Esophagus squamous epithelium (tissue), 5 donors: ENCODE measurements around the gene KLHL33. TPM values are rescaled to one million over a fixed set of nuclear protein-coding genes. Genes with fewer than 3 reads are reported as not detected.

ENCODE experiments used
- DNase-seq: peaks from one replicate; lab custom pipeline; 2025; lab: John Stamatoyannopoulos, UW
- H3K27ac ChIP-seq, 4 donors: fragments of 200-600 bp; sonication (generic); one replicate each; pipeline ENCODE4 v1.5.1; 2016 to 2019; ENCODE audit warnings: mild to moderate bottlenecking in 1 of 4
- H3K27me3 ChIP-seq, 4 donors: fragments of 200-600 bp; sonication (generic); 1 replicate in 3 of 4; 2 replicates in 1 of 4; pipeline versions ENCODE4 v1.5.1 to v1.6.0; 2017 to 2021; ENCODE audit warnings: antibody characterized with exemption in 1 of 4
- H3K36me3 ChIP-seq, 3 donors: fragments of 200-600 bp; sonication (generic); one replicate each; pipeline ENCODE4 v1.5.1; 2016 to 2019
- H3K4me1 ChIP-seq, 3 donors: fragments of 200-600 bp; sonication (generic); one replicate each; pipeline ENCODE4 v1.5.1; 2017 to 2019
- H3K4me3 ChIP-seq, 4 donors: fragments of 200-600 bp; sonication (generic); 1 replicate in 3 of 4; 2 replicates in 1 of 4; pipeline ENCODE4 v1.5.1; 2016 to 2019; ENCODE audit warnings: mild to moderate bottlenecking in 2 of 4, moderate library complexity in 1 of 4
- H3K9me3 ChIP-seq, 3 donors: fragments of 200-600 bp; sonication (generic); one replicate each; pipeline ENCODE4 v1.5.1; 2016 to 2019
- POLR2A ChIP-seq, 4 donors: fragments of 450-650 bp; IDR thresholded peaks; one replicate each; pipeline ENCODE4 v1.6.1; 2017; ENCODE audit warnings: antibody characterized with exemption in 4 of 4, mild to moderate bottlenecking in 4 of 4, moderate library complexity in 3 of 4
- WGBS, 2 donors: methylation state at CpG; one replicate each; pipeline ENCODE4 v1.1.5; 2018; 5-methylcytosine and 5-hydroxymethylcytosine counted together
- intact Hi-C: fragments of 100-400 bp; cut with DNase I; formaldehyde crosslinking; loops from one replicate; pipeline ENCODE4 v1.15.0; 2022
- total RNA-seq, 4 donors: library from RNA; depleted of rRNA; stranded (reverse); fragments of >200 nt; gene quantifications; one replicate each; pipeline ENCODE4 v1.1.0, GENCODE V29; 2016
- TF ChIP-seq, protein P1 (sequence below), 6 experiments: fragments of 450-650 bp in 4 of 6; fragments of 200-600 bp in 2 of 6; sonication (generic) in 2 of 6; IDR thresholded peaks; one replicate each; pipeline ENCODE4 v1.5.1; 2016 to 2019; ENCODE audit warnings: antibody characterized with exemption in 6 of 6, mild to moderate bottlenecking in 4 of 6, moderate library complexity in 4 of 6
- donor health status: DM: yes; HTN: yes; CAD: no.

The KLHL33 gene, protein sequence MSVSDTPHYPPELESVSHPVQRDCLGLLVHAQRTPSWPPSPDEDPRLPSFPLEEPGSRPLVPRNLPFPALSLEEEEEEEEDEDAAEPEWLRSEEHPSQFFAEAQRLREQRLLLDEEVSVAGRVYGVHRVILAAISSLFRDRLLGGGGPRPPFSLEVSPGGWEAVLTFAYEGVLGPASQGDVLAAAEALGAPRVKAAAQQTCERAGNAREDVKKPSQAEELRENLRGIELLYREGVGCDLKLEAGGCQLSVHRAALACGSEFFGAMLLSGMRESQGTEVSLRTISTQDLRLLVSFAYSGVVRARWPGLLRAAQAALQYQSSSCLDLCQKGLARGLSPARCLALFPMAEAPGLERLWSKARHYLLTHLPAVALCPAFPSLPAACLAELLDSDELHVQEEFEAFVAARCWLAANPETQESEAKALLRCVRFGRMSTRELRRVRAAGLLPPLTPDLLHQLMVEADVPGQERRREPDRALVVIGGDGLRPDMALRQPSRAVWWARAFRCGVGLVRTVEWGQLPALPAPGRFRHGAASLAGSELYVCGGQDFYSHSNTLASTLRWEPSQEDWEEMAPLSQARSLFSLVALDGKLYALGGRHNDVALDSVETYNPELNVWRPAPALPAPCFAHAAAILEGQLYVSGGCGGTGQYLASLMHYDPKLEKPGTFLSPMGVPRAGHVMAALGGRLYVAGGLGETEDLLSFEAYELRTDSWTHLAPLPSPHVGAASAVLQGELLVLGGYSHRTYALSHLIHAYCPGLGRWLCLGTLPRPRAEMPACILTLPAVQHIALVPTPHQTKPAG
- under 1 TPM in 1 of 4 donors, not detected in 3; 0.57 TPM for total RNA-seq

DNA sequence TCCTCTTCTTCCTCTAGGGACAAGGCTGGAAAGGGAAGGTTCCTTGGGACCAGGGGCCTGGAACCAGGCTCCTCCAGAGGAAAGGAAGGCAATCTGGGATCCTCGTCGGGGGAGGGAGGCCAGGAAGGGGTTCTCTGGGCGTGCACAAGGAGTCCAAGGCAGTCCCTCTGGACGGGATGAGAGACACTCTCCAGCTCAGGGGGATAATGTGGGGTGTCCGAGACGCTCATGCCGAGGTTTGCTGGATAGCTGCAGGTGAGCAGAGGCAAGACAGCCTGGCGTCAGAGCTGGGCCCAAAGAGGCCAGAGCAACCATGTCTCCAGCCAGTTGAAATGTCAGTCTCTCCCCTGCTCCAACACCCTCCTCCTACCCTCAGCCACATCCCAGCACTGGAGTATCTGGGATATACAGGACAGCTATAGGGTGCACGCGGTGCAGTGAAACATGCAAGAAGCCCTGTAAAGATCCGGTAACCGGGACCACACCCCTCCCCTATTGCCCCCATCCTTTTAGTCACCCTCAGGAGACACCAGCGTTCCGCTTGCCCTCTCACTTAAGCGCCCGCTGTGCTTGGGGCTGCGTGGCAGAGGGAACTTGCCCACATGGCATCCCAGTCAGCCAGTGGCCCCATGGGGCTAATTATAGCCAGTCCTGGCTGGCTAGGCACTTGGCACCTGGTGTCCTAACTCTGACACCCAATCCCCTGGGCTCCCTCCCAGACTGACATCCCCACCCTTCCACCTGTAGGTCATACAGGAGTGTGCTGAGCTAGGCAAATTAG lies at the start of gene KLHL33:
TSS of gene KLHL33 (minus strand) at position 585 of the 781 bp plus-strand sequence. CDS start at position 230, 355 bp downstream.
- no peaks in the 10 kb centered on the region for H3K9me3 ChIP-seq
- H3K4me3 ChIP-seq = peak within 1 kb of the TSS in 3 of 4 donors; percentile 34 to 54 (median 39)
- peaks cover 0 to 21% (median 0%) of the 10 kb centered on the region in 3 donors for H3K4me1 ChIP-seq
- no peaks in the 10 kb centered on the region for H3K36me3 ChIP-seq
- 75 to 95% methylated on average over 6 to 16 of the region's 17 CpGs for WGBS, 2 donors
- intact Hi-C loops = no loop called here
- H3K27me3 ChIP-seq = peaks cover 0 to 27% (median 0%) of the 10 kb centered on the region in 4 donors
- DNase-seq = no peak
- TF ChIP-seq, protein P1, sequence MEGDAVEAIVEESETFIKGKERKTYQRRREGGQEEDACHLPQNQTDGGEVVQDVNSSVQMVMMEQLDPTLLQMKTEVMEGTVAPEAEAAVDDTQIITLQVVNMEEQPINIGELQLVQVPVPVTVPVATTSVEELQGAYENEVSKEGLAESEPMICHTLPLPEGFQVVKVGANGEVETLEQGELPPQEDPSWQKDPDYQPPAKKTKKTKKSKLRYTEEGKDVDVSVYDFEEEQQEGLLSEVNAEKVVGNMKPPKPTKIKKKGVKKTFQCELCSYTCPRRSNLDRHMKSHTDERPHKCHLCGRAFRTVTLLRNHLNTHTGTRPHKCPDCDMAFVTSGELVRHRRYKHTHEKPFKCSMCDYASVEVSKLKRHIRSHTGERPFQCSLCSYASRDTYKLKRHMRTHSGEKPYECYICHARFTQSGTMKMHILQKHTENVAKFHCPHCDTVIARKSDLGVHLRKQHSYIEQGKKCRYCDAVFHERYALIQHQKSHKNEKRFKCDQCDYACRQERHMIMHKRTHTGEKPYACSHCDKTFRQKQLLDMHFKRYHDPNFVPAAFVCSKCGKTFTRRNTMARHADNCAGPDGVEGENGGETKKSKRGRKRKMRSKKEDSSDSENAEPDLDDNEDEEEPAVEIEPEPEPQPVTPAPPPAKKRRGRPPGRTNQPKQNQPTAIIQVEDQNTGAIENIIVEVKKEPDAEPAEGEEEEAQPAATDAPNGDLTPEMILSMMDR (IDR thresholded peaks at IDR 0.05) = no peak
- peak within 1 kb of the TSS in 3 of 4 donors; percentile 62 to 69 (median 69) for H3K27ac ChIP-seq

- Histone ChIP-seq H3K27ac (no peak overlapping the region), H3K4me3 (no peak overlapping the region), H3K27me3 (no peaks in the 10 kb centered on the region), H3K4me1 (peaks cover 0 to 18% (median 0%) of the 10 kb centered on the region in 3 donors), H3K36me3 (peaks cover 0 to 13% (median 0%) of the 10 kb centered on the region in 3 donors), H3K9me3 (no peaks in the 10 kb centered on the region)
- TF ChIP-seq, protein P1 (IDR thresholded peaks at IDR 0.05) = no peak
- no peak for TF ChIP-seq POLR2A (IDR thresholded peaks at IDR 0.05)
- no peak for DNase-seq
- intact Hi-C loops = no loop called here
- 81 to 88% methylated on average over 5 of the region's 5 CpGs for WGBS, 2 donors
These were observed 46.4 kb upstream of the KLHL33 start for GRCh38 chr14:20482382-20482781.

DNA sequence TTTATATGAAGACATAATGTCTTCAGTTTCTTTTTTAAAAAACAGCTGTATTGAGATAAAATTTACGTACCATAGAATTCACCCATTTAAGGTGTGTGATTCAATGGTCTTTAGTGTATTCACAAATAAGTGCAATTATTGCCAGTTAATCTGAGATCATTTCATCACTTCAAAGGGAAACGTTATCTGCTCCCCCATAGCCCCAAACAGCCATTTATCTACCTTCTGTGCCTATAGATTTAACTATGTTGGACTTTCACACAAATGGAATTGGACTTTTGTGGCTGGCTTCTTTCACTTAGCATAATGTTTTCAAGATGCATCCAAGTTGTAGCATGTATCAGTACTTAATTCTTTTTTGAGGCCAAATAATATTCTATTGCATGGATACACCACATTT lies 42.9 kb upstream of the KLHL33 start:
- Histone ChIP-seq H3K27me3 (no peaks in the 10 kb centered on the region), H3K9me3 (no peaks in the 10 kb centered on the region), H3K36me3 (peaks cover 4 to 48% (median 15%) of the 10 kb centered on the region in 3 donors), H3K4me3 (no peak overlapping the region), H3K4me1 (peaks cover 0 to 22% (median 0%) of the 10 kb centered on the region in 3 donors), H3K27ac (no peak overlapping the region)
- WGBS, 2 donors = 89 to 93% methylated on average over 2 of the region's 2 CpGs
- TF ChIP-seq, protein P1 (IDR thresholded peaks at IDR 0.05) = no peak
- TF ChIP-seq POLR2A (IDR thresholded peaks at IDR 0.05) = no peak
- no peak for DNase-seq
- intact Hi-C loops = no loop called here

DNA sequence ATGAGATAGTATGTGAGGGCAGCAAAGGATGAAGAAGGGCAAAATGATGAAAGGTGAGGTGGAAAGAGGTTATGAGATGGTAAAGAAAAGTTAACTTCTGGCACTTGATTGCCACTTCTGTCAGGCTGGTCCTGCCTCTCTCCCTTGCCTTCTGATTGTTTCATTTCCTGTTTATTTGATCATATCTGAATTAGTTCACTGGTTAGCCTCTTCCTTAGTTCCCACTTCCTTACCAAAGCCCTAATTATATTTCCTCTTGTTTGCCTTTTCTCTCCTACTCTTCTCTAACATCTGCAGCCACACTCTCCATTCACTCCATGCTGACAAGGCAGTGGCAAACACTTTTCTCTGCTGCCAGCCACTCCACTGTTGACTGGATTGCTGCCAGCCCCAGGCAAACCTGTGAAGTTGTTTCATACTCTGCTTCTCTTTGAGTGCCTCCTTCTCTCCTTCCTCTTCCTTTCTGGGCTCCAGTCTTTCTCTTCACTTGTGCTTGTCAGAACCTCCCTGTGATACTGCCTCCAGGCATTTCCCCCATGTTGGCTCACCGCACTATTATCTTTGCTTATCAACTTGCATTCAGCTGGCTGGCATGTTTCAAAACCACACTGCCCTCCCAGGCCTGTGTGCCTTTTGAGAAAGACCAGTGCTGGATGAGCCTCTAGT lies 41.4 kb upstream of the KLHL33 start:
- H3K4me3 ChIP-seq = no peak overlapping the region
- H3K27me3 ChIP-seq = no peaks in the 10 kb centered on the region
- intact Hi-C loops = no loop called here
- peaks cover 0 to 23% (median 0%) of the 10 kb centered on the region in 3 donors for H3K4me1 ChIP-seq
- peaks cover 4 to 63% (median 24%) of the 10 kb centered on the region in 3 donors for H3K36me3 ChIP-seq
- DNase-seq = no peak
- 38 to 54% methylated on average over 1 of the region's 1 CpG for WGBS, 2 donors
- no peaks in the 10 kb centered on the region for H3K9me3 ChIP-seq
- TF ChIP-seq POLR2A (IDR thresholded peaks at IDR 0.05) = no peak
- TF ChIP-seq, protein P1 (IDR thresholded peaks at IDR 0.05) = no peak
- peak overlapping the region in 2 of 4 donors; percentile 55 to 56 for H3K27ac ChIP-seq
